ENCODE results near the gene RMND5A.

Gene RMND5A

GRCh38 chr2:86785456-86785855 lies 65.4 kb downstream of the RMND5A start:
- Mint-ChIP-seq H3K27me3 (ENCODE audit: low read depth) (peaks cover 59% of the 10 kb centered on the region), H3K4me3 (no peak overlapping the region), H3K9me3 (no peaks in the 10 kb centered on the region), H3K4me1 (peaks cover 6% of the 10 kb centered on the region), H3K36me3 (ENCODE audit: low read depth) (no peaks in the 10 kb centered on the region), H3K27ac (no peak overlapping the region)
- no peak for TF ChIP-seq CTCF (IDR thresholded peaks at IDR 0.05; ENCODE audit: unreplicated experiment in 3 of 3)

GRCh38 chr2:86786001-86786536 lies 66.0 kb downstream of the RMND5A start:
- H3K27me3 Mint-ChIP-seq (ENCODE audit: low read depth): peaks cover 63% of the 10 kb centered on the region
- H3K36me3 Mint-ChIP-seq (ENCODE audit: low read depth): no peaks in the 10 kb centered on the region

DNA sequence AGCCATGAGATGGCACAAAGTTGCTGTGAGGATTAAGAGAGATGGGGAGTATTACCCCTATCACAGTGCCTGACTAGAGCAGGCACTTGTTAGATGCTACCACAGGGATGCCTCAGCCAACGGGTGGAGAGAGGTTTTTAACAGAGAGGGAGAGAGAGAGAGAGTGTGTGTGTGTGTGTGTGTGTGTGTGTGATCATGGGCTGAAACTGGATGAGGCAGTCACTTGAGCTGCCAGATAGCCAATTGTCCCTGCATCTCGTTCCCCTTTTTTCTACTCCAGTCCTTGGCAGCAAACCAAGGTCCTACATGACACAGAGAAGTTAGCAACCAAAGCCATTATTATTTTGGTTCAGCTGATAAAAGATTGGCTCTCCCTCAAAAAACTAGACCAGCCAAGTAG lies 67.6 kb downstream of the RMND5A start:
- no peaks in the 10 kb centered on the region for H3K36me3 Mint-ChIP-seq (ENCODE audit: low read depth)
- peaks cover 3% of the 10 kb centered on the region for H3K9me3 Mint-ChIP-seq
- no peak for TF ChIP-seq CTCF (IDR thresholded peaks at IDR 0.05; ENCODE audit: unreplicated experiment in 3 of 3)
- H3K4me1 Mint-ChIP-seq: peaks cover 19% of the 10 kb centered on the region
- no peak overlapping the region for H3K27ac Mint-ChIP-seq
- peak overlapping the region; percentile 11 to 33 (median 29) for H3K4me3 Mint-ChIP-seq
- H3K27me3 Mint-ChIP-seq (ENCODE audit: low read depth): peaks cover 80% of the 10 kb centered on the region

More at GRCh38 chr2:86786001-86786536, 66.0 kb downstream of the RMND5A start:
- Mint-ChIP-seq H3K4me1 (peaks cover 10% of the 10 kb centered on the region), H3K4me3 (no peak overlapping the region), H3K27ac (no peak overlapping the region), H3K9me3 (no peaks in the 10 kb centered on the region)
- TF ChIP-seq CTCF (IDR thresholded peaks at IDR 0.05; ENCODE audit: unreplicated experiment in 3 of 3): no peak

DNA sequence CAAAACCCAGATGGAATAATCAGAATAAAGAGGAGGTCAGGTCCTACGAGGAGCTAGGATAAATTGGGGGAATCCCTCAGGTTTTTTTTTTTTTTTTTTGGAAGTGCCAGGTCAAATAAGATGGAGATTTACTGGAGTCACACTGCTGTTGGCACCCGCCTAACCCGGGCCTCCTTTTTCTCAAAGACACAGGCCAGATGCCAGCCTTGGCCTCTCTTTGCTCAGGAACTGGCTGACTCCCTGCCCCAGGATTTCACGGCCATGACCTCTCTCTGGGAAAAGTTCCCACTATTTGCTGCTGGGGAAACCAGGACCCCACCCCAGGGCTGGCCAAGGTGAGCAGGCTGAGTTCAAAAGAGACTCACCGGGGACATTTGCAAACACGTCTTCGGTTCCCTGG lies 68.1 kb downstream of the RMND5A start:
- peak overlapping the region in 1 of 3 experiments; percentile 29 for H3K4me3 Mint-ChIP-seq
- H3K4me1 Mint-ChIP-seq: peaks cover 19% of the 10 kb centered on the region
- H3K27ac Mint-ChIP-seq: no peak overlapping the region
- peaks cover 7% of the 10 kb centered on the region for H3K9me3 Mint-ChIP-seq
- H3K27me3 Mint-ChIP-seq (ENCODE audit: low read depth): peaks cover 84% of the 10 kb centered on the region
- no peak for TF ChIP-seq CTCF (IDR thresholded peaks at IDR 0.05; ENCODE audit: unreplicated experiment in 3 of 3)
- H3K36me3 Mint-ChIP-seq (ENCODE audit: low read depth): no peaks in the 10 kb centered on the region

DNA sequence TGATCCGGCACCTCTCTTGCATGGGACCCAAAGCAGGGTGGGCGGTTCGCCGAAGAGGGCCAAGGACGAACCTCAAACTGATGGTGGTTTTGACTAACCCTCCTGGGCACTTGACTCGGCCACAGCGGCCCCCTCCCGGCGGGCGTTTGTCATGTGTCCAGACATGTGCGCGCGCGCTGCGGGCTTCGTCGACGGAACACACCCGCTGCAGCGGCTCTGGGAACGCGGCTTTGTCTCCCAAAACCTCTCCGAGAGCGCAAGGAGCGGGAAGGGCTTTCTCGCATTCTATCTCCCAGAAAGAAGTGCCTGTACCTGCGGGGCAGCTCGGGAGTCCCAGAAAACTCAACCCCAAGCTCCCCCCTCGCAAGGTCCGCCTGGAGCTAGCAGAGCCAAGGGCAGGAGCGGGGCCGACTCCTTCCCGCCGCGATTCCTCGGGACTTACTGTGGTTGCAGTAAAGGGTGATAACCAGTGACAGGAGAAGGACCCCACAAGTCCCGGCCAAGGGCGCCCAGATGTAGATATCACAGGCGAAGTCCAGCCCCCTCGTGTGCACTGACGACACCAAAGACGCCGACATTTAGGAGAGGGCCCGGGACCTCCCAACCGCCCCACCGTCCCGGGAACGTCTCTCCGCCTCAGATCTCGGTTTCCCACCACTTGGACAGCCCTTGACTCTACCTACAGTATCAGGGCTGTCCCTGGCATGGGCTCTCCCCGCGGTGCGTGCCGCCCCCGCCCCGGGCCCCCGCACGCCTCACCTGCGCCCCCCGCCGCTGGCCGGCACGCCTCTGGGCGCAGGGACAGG lies 69.0 kb downstream of the RMND5A start:
- Mint-ChIP-seq H3K27ac (no peak overlapping the region), H3K36me3 (ENCODE audit: low read depth) (no peaks in the 10 kb centered on the region), H3K4me3 (peak overlapping the region; percentile 40 to 61 (median 48)), H3K27me3 (ENCODE audit: low read depth) (peaks cover 93% of the 10 kb centered on the region), H3K4me1 (peaks cover 19% of the 10 kb centered on the region), H3K9me3 (peaks cover 8% of the 10 kb centered on the region)
- no peak for TF ChIP-seq CTCF (IDR thresholded peaks at IDR 0.05; ENCODE audit: unreplicated experiment in 3 of 3)

Data from nephron (organoid).